ENCODE data around the gene CHADL.

Gene CHADL

DNA sequence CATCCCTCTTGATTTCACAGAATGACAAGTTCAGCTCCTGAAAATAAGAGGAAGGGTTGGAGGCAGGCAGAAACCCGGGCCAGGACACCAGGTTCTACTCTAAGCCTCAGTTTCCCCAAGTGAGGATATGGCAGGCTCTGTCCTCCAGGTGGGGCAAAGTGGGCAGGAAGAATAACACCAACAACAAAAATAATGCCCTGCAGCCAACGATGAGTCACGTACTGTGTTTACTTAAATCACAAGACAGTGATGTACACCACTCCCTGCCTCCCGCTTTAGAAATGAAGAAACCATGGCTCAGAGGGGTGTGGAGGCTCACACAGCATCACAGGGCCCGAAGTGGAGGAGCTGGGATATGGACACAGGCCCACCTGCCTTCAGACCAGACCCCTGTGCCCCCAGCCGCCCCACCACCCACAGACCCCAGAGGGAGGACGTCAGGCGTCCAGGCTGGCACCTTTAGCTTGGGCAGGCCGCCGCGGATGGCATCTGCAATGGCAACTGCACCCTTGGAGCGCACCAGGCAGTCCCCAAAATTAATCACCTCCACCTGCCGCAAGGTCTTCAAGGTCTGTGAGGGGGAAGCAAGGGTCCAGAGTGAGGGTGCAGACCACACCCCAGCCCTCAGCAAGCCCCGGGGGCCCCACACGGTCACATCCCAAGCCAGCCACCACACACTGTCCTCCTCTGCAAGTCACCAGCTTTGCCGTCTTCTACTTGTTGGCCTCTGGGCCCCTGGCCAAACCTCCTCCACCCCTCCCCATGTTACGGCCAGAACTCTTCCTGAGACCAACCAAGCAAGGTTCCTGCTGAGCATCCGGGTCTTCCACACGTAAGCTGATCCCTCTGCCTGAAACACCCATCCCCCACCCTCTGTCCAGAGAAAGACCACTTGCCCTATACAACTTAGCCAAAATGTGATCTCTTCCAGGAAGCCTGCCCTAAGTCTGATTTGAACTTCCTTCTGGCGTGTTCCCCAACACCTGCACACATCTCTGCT is 15.8 kb upstream of the CHADL start:
- no peak for DNase-seq (ENCODE audit: low read depth)

DNA sequence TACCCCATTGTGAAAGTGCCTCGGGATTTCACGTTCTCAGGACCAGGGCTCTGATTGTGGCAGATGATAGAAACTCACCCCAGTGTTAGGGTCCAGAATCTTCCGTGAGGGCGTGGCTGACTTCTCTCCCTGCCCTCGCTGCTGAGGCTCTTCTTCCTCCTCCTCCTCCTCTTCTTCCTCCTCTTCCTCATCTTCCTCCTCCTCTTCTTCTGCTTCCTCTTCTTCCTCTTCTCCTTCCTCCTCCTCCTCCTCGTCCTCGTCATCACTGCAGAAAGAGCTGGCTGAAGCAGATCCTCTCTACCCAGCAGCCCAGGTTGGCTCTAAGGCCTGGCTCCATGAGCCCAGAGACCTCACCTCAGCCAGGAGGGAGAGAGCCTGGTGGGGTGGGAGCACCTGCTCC is 13.5 kb upstream of the CHADL start:
- no peak for DNase-seq (ENCODE audit: low read depth)

- no peak for DNase-seq (ENCODE audit: low read depth)
Observed at GRCh38 chr22:41252365-41252764, 11.6 kb upstream of the CHADL start.

DNA sequence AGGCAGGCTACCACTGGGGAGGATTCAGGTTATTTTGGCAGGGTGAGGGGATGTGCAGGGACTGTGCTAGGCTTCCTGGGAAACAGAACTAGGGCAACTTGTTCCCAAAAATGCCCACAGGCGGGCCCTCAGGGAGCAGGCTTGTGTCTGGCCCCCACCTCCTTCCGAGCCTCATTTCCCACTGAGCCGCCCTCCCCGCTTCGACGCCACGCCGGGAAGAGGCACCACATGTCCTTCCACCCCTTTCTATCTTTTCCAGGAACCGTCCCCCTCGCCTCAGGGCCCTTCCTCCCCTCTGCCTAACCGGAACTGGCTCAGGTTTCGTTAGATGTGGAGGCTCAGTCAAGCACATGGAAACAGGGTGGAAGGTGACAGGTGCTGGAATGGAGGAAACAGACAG is 9.4 kb upstream of the CHADL start:
- DNase-seq (ENCODE audit: low read depth): no peak

DNA sequence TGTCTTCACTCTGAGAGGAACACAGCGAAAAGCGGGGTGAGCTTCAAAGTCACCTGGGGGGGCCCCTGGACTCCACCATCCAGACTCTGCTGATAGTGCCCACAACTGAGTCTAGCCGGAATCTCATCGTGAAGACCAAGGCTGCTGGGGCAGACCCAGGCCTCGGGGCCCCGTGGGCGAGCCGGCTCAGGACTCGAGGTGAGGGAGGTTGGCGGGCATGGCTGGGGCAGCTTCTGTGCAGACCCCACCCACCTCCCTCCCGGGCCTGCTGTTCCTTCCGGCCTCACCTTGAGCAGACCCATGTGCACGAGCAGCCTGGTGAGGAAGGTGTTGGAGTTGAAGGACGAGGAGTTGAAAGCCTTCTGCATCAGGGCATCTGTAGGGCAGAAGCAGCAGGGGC is 8.7 kb upstream of the CHADL start:
- no peak for DNase-seq (ENCODE audit: low read depth)

DNA sequence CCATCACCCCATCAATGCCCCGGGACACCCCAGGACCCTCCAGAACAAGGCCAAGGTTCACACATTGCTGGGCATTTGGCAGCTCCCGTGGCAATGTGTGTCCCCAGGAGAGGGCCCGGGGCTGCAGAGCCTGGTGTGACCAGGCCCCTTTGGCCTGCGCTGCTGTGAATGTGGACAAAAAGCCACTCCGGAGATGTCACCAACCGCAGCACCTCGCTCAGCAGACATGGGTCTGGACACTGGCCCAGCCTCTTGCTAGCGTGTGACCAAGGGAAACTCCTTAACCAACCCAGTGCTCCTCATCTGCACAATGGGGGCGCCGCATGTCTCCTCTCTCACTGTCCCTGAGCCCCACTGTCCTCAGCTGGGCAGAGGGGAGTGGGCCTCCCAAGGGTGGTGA is 8.0 kb upstream of the CHADL start:
- DNase-seq (ENCODE audit: low read depth): no peak

- no peak for DNase-seq (ENCODE audit: low read depth)
Observed at GRCh38 chr22:41248314-41248713, 7.6 kb upstream of the CHADL start.

DNA sequence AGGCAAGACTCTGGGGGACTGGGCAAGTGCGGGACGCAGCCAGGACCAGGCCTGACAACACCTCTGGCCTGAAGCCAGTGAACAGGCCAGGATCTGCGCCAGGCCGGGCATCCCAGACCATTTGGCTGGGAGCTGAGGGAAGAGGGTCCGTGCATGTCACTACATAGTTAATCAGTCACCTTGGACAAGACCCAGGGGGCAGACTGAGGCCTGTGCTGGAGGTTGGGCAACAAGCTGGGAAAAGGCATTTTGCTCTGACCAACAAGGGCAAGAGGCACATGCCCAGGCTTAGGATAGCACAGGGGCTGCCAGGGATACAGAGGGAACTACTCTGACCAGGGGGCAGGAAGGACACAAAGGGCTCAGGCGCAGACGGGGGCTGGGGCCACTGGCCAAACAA is 7.0 kb upstream of the CHADL start:
- DNase-seq (ENCODE audit: low read depth): no peak

GRCh38 chr22:41245917-41246499 is 5.3 kb upstream of the CHADL start:
- DNase-seq (ENCODE audit: low read depth): no peak

- DNase-seq (ENCODE audit: low read depth): no peak
Observed at GRCh38 chr22:41243361-41243760, 2.6 kb upstream of the CHADL start.

- DNase-seq (ENCODE audit: low read depth): no peak
Observed at GRCh38 chr22:41242396-41243117, 1.8 kb upstream of the CHADL start.

DNA sequence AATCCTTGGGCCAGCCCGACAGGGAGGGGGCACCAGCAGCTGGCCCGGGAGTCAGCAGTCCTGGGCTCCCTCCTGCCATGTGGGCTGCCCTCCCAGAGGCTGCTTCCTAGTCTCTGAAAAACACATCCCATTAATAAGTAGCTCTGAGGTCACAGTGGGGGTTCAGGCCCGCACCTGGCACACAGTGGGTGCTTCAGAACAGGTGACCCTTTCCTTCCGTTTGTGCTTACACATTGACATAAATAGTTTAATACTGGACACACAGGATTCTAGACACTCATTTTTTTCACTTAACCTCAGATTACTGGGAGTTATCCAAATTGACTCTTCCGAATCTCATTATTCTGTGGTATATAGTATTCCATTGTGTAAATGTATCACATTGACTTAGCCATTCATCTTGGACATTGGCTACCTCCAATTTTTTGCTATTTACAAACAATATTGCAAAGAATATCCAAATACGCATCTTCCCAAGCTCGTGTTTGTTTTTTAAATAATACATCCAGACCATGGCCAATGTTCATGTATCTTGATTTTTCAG is 474 bp upstream of the CHADL start:
- DNase-seq (ENCODE audit: low read depth): no peak

DNA sequence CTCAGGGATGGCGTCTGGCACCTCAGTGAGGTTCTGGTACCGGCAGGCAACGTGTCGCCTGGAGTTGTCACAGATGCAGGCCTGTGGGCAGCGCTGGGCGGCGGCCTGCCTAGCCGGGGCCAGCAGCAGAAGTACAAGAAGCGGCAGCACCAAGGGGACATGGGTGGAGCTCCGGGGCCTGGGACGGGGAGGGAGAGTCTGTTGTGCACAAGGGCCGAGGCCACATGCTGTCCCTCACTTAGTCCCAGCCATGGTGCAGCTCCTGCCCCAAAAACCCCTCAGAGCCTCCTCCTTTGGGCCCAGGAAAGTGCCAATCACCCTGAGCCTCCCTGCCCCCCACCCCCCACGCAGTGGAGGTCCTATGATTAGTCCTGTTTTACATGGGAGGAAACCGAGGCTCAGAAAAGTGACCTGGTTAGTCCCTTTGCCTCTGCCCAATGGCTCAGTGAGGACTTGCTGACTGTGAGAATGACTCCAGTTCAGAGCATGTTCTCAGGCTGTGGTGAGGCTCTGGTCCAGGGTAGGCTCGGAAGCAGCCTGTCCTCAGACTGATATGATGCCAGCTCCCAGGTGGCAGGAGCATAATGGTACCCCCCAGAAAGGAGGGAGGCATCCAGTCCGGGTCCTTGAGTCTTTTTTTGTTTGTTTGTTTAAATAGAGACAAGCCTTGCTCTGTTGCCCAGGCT is 1.1 kb downstream of the CHADL start:
- no peak for DNase-seq (ENCODE audit: low read depth)

- no peak for DNase-seq (ENCODE audit: low read depth)
Observed at GRCh38 chr22:41238570-41239442, 1.9 kb downstream of the CHADL start.

GRCh38 chr22:41237707-41238569 is 2.8 kb downstream of the CHADL start:
- peak; percentile 66 for DNase-seq (ENCODE audit: low read depth)

DNA sequence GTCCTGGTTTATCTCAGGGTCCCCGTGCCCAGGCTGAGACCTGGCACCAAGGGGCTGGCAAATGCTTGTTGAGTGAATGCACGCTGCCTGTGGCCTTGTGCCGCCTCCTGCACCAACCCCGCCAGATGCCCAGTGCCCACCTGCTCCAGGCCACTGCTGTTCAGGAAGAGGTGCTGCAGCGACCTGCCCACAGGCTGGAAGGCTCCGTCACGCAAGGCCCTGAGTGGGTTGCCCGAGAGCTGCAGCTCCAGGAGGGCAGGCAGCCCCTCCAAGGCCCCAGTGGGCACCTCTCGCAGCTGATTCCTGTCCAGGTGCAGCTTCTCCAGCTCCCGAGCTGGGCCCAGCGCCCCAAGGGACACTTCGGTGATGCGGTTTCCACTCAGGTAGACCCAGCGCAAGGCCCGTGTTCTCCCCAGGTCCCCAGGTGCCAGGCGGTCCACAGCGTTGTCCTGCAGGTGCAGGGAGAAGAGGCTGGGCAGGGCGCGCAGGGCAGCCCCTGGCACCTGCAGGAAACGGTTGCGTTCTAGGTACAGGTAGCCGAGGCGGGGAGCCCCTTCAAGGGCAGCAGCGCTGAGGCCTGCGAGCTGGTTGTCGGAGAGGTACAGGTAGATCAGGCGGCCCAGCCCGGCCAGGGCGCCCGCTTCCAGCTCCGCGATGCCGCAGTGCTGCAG is 3.6 kb downstream of the CHADL start:
- no peak for DNase-seq (ENCODE audit: low read depth)

DNA sequence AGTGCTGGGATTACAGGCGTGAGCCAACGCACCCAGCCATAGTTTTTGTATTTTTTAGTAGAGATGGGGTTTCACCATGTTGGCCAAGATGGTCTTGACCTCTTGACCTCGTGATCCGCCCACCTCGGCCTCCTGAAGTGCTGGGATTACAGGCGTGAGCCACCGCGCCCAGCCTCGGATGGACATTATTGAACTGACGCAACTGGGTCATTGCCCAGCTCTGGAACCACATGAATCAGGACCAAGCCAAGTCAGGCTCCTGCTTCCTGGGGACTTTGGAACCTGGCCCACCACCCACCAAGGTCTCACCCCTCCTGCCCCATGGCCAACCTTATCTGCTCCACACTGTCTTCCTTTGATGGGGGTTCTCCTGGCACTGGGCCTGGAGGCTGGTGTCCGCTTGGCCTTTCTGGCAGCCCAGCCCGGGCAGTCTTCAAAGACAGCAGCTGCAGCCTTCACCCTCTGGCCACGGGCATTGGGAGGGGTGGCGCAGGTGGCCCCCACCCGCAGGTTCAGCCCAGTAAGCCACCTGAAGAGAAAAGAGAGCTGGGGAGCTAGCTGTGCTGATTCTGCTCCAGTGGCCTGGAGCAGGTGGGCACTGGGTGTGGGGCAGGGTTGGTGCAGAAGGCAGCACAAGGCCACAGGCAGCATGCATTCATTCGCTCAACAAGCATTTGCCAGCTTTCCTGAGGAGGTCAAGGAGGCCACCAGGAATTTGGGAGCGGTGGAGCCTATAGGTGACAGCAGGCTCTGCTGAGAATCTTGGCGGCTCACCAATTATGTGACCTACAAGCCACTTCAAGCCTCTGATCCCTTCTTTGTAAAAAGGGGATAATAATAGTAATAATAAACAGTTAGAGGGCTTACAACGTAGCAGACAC is 5.7 kb downstream of the CHADL start:
- DNase-seq (ENCODE audit: low read depth): no peak

DNA sequence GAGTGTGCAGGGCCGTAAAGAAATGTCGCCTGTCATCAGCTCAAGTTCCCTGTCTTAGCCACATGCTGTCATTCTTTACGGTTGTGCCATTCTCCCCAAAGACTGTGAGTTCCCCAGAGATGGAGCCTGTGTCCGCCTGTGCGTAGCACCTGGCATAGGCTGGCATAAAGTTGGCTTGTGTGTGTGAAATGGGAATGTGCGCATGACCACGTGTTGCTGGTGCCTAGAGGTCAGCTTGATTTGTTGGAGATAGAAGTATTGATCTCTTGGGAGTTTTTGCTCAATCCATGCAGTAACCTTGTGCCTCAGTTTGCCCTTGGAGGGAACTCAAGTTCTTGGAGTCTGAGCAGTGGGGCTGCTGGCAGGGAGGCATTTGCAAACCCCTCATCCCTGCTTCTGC is 9.4 kb downstream of the CHADL start:
- no peak for DNase-seq (ENCODE audit: low read depth)

Measured in activated gamma-delta T cell treated with anti-CD3 and anti-CD28 coated beads, Interleukin-2, amount 50 U/mL, for 16 hours (primary cell).